HCT116 (cell line): ENCODE measurements around the gene CEP72.

Experiments
- EZH2 ChIP-seq: fragments of 200-600 bp; sonication (generic); IDR thresholded peaks from 2 replicates; pipeline ENCODE4 v1.6.1; 2017; ENCODE audit warnings: antibody characterized with exemption, mixed run types
- FOSL1 ChIP-seq: IDR thresholded peaks from 2 replicates; pipeline ENCODE4 v1.6.1; 2012; ENCODE audit warnings: low read depth
- POLR2A ChIP-seq: IDR thresholded peaks from 2 replicates; pipeline ENCODE4 v1.7.0; 2011; ENCODE audit warnings: borderline replicate concordance; ENCODE audit not compliant: insufficient read depth, insufficient read length; ENCODE audit errors: extremely low read depth
- POLR2AphosphoS5 ChIP-seq: IDR thresholded peaks from 2 replicates; pipeline ENCODE4 v1.6.1; 2011; ENCODE audit warnings: mild to moderate bottlenecking, low read depth, low read length, moderate library complexity
- TCF7L2 ChIP-seq: IDR thresholded peaks from 2 replicates; pipeline ENCODE4 v1.7.0; 2011; ENCODE audit warnings: borderline replicate concordance, inconsistent platforms; ENCODE audit not compliant: insufficient read depth, insufficient read length; ENCODE audit errors: extremely low read depth
- ZBTB33 ChIP-seq: IDR thresholded peaks from 2 replicates; pipeline ENCODE4 v1.6.1; 2011; ENCODE audit warnings: mild to moderate bottlenecking, low read length, moderate library complexity; ENCODE audit not compliant: insufficient replicate concordance; ENCODE audit errors: extremely low read depth
- TF ChIP-seq, protein P1 (sequence below), 3 experiments: fragments of 200-600 bp in 1 of 3; sonication (generic) in 1 of 3; IDR thresholded peaks in 2 of 3; conservative IDR thresholded peaks in 1 of 3; 2 replicates each; pipeline ENCODE4 v1.5.1; 2012 to 2017; ENCODE audit warnings: low read depth in 2 of 3, low read length in 2 of 3, antibody characterized with exemption in 1 of 3, borderline replicate concordance in 1 of 3, control low read depth in 1 of 3, mild to moderate bottlenecking in 1 of 3, mixed read lengths in 1 of 3, mixed run types in 1 of 3, moderate library complexity in 1 of 3; ENCODE audit not compliant: insufficient read depth in 1 of 3
- TF ChIP-seq, protein P2 (sequence below): IDR thresholded peaks from 2 replicates; pipeline ENCODE4 v1.6.1; 2012
- TF ChIP-seq, protein P3 (sequence below): IDR thresholded peaks from 2 replicates; pipeline ENCODE4 v1.6.1; 2012

- no peak for TF ChIP-seq EZH2
- TF ChIP-seq, protein P1, sequence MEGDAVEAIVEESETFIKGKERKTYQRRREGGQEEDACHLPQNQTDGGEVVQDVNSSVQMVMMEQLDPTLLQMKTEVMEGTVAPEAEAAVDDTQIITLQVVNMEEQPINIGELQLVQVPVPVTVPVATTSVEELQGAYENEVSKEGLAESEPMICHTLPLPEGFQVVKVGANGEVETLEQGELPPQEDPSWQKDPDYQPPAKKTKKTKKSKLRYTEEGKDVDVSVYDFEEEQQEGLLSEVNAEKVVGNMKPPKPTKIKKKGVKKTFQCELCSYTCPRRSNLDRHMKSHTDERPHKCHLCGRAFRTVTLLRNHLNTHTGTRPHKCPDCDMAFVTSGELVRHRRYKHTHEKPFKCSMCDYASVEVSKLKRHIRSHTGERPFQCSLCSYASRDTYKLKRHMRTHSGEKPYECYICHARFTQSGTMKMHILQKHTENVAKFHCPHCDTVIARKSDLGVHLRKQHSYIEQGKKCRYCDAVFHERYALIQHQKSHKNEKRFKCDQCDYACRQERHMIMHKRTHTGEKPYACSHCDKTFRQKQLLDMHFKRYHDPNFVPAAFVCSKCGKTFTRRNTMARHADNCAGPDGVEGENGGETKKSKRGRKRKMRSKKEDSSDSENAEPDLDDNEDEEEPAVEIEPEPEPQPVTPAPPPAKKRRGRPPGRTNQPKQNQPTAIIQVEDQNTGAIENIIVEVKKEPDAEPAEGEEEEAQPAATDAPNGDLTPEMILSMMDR (IDR thresholded peaks at IDR 0.05 in 2 of 3, conservative IDR thresholded peaks at IDR 0.05 in 1 of 3; ENCODE audit: borderline replicate concordance in 1 of 3, insufficient read depth in 1 of 3, low read depth in 2 of 3, low read length in 2 of 3): no peak
- TF ChIP-seq, protein P2, sequence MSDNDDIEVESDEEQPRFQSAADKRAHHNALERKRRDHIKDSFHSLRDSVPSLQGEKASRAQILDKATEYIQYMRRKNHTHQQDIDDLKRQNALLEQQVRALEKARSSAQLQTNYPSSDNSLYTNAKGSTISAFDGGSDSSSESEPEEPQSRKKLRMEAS: no peak
- TF ChIP-seq POLR2A: no peak
- TF ChIP-seq, protein P3, sequence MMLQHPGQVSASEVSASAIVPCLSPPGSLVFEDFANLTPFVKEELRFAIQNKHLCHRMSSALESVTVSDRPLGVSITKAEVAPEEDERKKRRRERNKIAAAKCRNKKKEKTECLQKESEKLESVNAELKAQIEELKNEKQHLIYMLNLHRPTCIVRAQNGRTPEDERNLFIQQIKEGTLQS: no peak
- TF ChIP-seq TCF7L2: no peak
- no peak for TF ChIP-seq POLR2AphosphoS5
- TF ChIP-seq ZBTB33: no peak
- TF ChIP-seq FOSL1: no peak
Observed at GRCh38 chr5:640461-641330, 28.6 kb downstream of the CEP72 start.
